ENCODE results near the gene GGN. TPM values are rescaled to one million over a fixed set of nuclear protein-coding genes. Genes with fewer than 3 reads are reported as not detected.
"Not testable (repeated sequence)": the region's sequence is repeated elsewhere in the genome, so short reads cannot be mapped to it uniquely, and the experiment has no call there.

The GGN gene
- total RNA-seq, 1 donor from 2014 or later: 2.1 TPM

DNA sequence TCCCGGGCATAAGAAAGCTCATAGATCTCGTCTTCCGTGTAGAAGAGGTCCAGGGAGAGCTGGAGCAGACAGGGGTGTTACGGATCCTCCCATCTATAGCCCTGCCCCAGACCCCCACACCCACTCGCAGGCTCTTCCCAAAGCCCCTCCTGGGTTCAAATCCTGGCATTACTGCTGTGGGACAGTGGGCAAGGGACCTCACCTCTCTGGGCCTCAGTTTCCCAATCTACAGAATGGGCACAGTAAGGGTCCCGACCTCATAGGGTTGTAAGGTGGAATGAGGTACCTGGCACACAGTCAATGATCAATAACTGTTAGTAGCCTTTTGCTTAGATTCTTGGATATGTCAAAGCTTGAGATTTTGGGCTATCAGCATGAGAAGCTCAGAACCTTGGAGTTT lies 25.6 kb upstream of the GGN start:
- DNase-seq (ENCODE audit: low read depth) (no peak), FAIRE-seq (no peak)
- Histone ChIP-seq H3K4me3 (ENCODE audit: insufficient read depth, low read depth, low read length) (no peak overlapping the region), H3K79me2 (ENCODE audit: insufficient read depth, low read length) (no peaks in the 10 kb centered on the region), H3K27ac (ENCODE audit: low read depth, low read length) (no peak overlapping the region), H3K4me1 (ENCODE audit: insufficient read depth, low read length) (no peaks in the 10 kb centered on the region), H2AFZ (ENCODE audit: low read depth, low read length) (no peak overlapping the region), H4K20me1 (ENCODE audit: insufficient read depth, low read length) (no peaks in the 10 kb centered on the region), H3K27me3 (ENCODE audit: insufficient read depth, low read length) (peaks cover 8% of the 10 kb centered on the region), H3K4me2 (ENCODE audit: low read length) (no peak overlapping the region), H3K36me3 (ENCODE audit: insufficient read depth, low read length) (no peaks in the 10 kb centered on the region), H3K9me3 (ENCODE audit: insufficient read depth, low read depth, low read length) (no peaks in the 10 kb centered on the region), H3K9ac (ENCODE audit: low read length) (no peak overlapping the region)
- Mint-ChIP-seq H3K27ac (ENCODE audit: unreplicated experiment) (no peak overlapping the region), H3K4me1 (ENCODE audit: low read depth, unreplicated experiment) (peaks cover 3% of the 10 kb centered on the region), H3K36me3 (ENCODE audit: low read depth, unreplicated experiment) (peaks cover 8% of the 10 kb centered on the region), H3K9me3 (ENCODE audit: unreplicated experiment) (peaks cover 6% of the 10 kb centered on the region), H3K4me3 (ENCODE audit: unreplicated experiment) (no peak overlapping the region), H3K27me3 (ENCODE audit: low read depth, unreplicated experiment) (peaks cover 26% of the 10 kb centered on the region)
- no peak for TF ChIP-seq EZH2 (IDR thresholded peaks at IDR 0.05; ENCODE audit: insufficient read depth, low read length)
- TF ChIP-seq, protein P1, sequence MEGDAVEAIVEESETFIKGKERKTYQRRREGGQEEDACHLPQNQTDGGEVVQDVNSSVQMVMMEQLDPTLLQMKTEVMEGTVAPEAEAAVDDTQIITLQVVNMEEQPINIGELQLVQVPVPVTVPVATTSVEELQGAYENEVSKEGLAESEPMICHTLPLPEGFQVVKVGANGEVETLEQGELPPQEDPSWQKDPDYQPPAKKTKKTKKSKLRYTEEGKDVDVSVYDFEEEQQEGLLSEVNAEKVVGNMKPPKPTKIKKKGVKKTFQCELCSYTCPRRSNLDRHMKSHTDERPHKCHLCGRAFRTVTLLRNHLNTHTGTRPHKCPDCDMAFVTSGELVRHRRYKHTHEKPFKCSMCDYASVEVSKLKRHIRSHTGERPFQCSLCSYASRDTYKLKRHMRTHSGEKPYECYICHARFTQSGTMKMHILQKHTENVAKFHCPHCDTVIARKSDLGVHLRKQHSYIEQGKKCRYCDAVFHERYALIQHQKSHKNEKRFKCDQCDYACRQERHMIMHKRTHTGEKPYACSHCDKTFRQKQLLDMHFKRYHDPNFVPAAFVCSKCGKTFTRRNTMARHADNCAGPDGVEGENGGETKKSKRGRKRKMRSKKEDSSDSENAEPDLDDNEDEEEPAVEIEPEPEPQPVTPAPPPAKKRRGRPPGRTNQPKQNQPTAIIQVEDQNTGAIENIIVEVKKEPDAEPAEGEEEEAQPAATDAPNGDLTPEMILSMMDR (IDR thresholded peaks at IDR 0.05; ENCODE audit: insufficient read depth, low read depth, low read length): no peak

DNA sequence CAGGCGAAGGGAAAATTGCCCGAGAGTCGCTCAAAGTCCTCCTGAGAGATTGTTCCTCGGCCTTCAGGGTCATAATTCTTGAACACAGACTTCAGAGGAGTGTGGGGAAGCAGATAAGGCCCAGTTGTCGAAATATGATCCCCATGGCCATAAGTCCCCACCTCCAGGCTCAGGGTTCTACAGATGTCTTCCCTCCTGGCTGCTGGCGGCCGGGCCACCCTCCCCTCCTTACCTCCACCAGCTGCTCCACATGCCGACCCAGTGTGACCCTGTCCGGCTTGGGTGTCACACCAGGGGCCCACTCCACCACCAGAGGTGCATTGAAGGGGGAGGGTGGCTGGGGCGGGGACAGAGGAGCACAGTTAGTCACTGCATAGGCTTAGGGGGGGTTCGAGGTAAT lies 25.1 kb upstream of the GGN start:
- Histone ChIP-seq H4K20me1 (ENCODE audit: insufficient read depth, low read length) (no peaks in the 10 kb centered on the region), H2AFZ (ENCODE audit: low read depth, low read length) (no peak overlapping the region), H3K36me3 (ENCODE audit: insufficient read depth, low read length) (no peaks in the 10 kb centered on the region), H3K9ac (ENCODE audit: low read length) (no peak overlapping the region), H3K27me3 (ENCODE audit: insufficient read depth, low read length) (peaks cover 5% of the 10 kb centered on the region), H3K9me3 (ENCODE audit: insufficient read depth, low read depth, low read length) (no peaks in the 10 kb centered on the region), H3K79me2 (ENCODE audit: insufficient read depth, low read length) (no peaks in the 10 kb centered on the region), H3K27ac (ENCODE audit: low read depth, low read length) (no peak overlapping the region), H3K4me1 (ENCODE audit: insufficient read depth, low read length) (no peaks in the 10 kb centered on the region), H3K4me3 (ENCODE audit: insufficient read depth, low read depth, low read length) (no peak overlapping the region), H3K4me2 (ENCODE audit: low read length) (no peak overlapping the region)
- peaks cover 6% of the 10 kb centered on the region for H3K9me3 Mint-ChIP-seq (ENCODE audit: unreplicated experiment)
- peaks cover 3% of the 10 kb centered on the region for H3K4me1 Mint-ChIP-seq (ENCODE audit: low read depth, unreplicated experiment)
- no peak overlapping the region for H3K4me3 Mint-ChIP-seq (ENCODE audit: unreplicated experiment)
- H3K27me3 Mint-ChIP-seq (ENCODE audit: low read depth, unreplicated experiment): peaks cover 24% of the 10 kb centered on the region
- H3K36me3 Mint-ChIP-seq (ENCODE audit: low read depth, unreplicated experiment): peaks cover 8% of the 10 kb centered on the region
- DNase-seq (ENCODE audit: low read depth) (no peak), FAIRE-seq (no peak)
- no peak overlapping the region for H3K27ac Mint-ChIP-seq (ENCODE audit: unreplicated experiment)
- TF ChIP-seq, protein P1 (IDR thresholded peaks at IDR 0.05; ENCODE audit: insufficient read depth, low read depth, low read length): no peak
- no peak for TF ChIP-seq EZH2 (IDR thresholded peaks at IDR 0.05; ENCODE audit: insufficient read depth, low read length)

DNA sequence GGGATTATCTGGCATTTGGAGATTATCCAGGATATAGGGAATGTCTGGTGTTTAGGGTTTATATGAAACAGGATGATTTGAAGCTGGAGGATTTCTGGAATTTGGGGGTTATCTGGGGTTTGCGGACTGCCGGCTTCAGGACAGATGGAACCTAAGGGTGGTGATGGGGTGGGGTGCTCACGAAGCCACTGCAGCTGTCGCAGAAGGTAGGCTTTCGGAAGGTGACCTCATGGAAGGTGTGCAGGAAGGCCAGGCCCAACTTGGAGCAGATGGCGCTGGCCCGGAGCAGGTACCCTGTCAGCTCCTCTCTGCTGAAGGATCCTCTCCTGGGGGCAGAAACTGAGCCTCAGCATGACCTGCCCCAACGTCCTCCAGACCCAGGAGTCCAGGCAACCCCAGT lies 24.7 kb upstream of the GGN start:
- no peak overlapping the region for H3K4me2 ChIP-seq (ENCODE audit: low read length)
- FAIRE-seq (no peak), DNase-seq (ENCODE audit: low read depth) (no peak)
- H3K27me3 ChIP-seq (ENCODE audit: insufficient read depth, low read length): peaks cover 1% of the 10 kb centered on the region
- Mint-ChIP-seq H3K4me3 (ENCODE audit: unreplicated experiment) (no peak overlapping the region), H3K27ac (ENCODE audit: unreplicated experiment) (no peak overlapping the region), H3K36me3 (ENCODE audit: low read depth, unreplicated experiment) (peaks cover 8% of the 10 kb centered on the region), H3K4me1 (ENCODE audit: low read depth, unreplicated experiment) (peaks cover 3% of the 10 kb centered on the region), H3K27me3 (ENCODE audit: low read depth, unreplicated experiment) (peaks cover 20% of the 10 kb centered on the region), H3K9me3 (ENCODE audit: unreplicated experiment) (peaks cover 6% of the 10 kb centered on the region)
- no peak overlapping the region for H3K9ac ChIP-seq (ENCODE audit: low read length)
- no peak overlapping the region for H2AFZ ChIP-seq (ENCODE audit: low read depth, low read length)
- H3K27ac ChIP-seq (ENCODE audit: low read depth, low read length): no peak overlapping the region
- H3K36me3 ChIP-seq (ENCODE audit: insufficient read depth, low read length): no peaks in the 10 kb centered on the region
- H3K4me1 ChIP-seq (ENCODE audit: insufficient read depth, low read length): no peaks in the 10 kb centered on the region
- H3K79me2 ChIP-seq (ENCODE audit: insufficient read depth, low read length): no peaks in the 10 kb centered on the region
- no peaks in the 10 kb centered on the region for H3K9me3 ChIP-seq (ENCODE audit: insufficient read depth, low read depth, low read length)
- TF ChIP-seq, protein P1 (IDR thresholded peaks at IDR 0.05; ENCODE audit: insufficient read depth, low read depth, low read length): no peak
- TF ChIP-seq EZH2 (IDR thresholded peaks at IDR 0.05; ENCODE audit: insufficient read depth, low read length): no peak
- no peak overlapping the region for H3K4me3 ChIP-seq (ENCODE audit: insufficient read depth, low read depth, low read length)
- no peaks in the 10 kb centered on the region for H4K20me1 ChIP-seq (ENCODE audit: insufficient read depth, low read length)

DNA sequence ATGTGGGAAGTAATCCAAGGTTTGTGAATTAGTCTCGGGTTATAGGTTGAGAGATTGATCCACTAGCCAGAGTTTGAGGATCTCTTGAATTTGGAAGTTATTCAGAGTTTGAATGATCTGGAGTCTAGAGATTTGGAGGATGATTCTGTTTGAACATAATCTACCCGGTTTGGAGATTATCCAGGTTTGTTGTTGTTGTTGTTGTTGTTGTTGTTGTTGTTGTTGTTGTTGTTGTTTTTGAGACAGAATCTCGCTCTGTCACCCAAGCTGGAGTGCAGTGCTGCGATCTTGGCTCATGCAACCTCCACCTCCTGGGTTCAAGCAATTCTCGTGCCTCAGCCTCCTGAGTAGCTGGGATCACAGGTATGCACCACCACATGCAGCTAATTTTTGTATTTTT lies 24.1 kb upstream of the GGN start:
- H3K9ac ChIP-seq (ENCODE audit: low read length); H4K20me1 ChIP-seq (ENCODE audit: insufficient read depth, low read length); H3K4me1 Mint-ChIP-seq (ENCODE audit: low read depth, unreplicated experiment); H3K79me2 ChIP-seq (ENCODE audit: insufficient read depth, low read length); H3K4me3 ChIP-seq (ENCODE audit: insufficient read depth, low read depth, low read length); H3K27ac Mint-ChIP-seq (ENCODE audit: unreplicated experiment); DNase-seq (ENCODE audit: low read depth); H2AFZ ChIP-seq (ENCODE audit: low read depth, low read length); H3K27me3 ChIP-seq (ENCODE audit: insufficient read depth, low read length); H3K9me3 Mint-ChIP-seq (ENCODE audit: unreplicated experiment); H3K36me3 ChIP-seq (ENCODE audit: insufficient read depth, low read length); H3K4me1 ChIP-seq (ENCODE audit: insufficient read depth, low read length); H3K27ac ChIP-seq (ENCODE audit: low read depth, low read length); FAIRE-seq; H3K4me3 Mint-ChIP-seq (ENCODE audit: unreplicated experiment); H3K9me3 ChIP-seq (ENCODE audit: insufficient read depth, low read depth, low read length); H3K4me2 ChIP-seq (ENCODE audit: low read length): not testable (repeated sequence)
- H3K36me3 Mint-ChIP-seq (ENCODE audit: low read depth, unreplicated experiment): peaks cover 11% of the 10 kb centered on the region
- H3K27me3 Mint-ChIP-seq (ENCODE audit: low read depth, unreplicated experiment): peaks cover 14% of the 10 kb centered on the region
